Measurements from ENCODE around the gene FBXO38.

GRCh38 chr5:148391422-148391821, 7.7 kb downstream of the FBXO38 start:
- no peak for TF ChIP-seq POLR2A (IDR thresholded peaks at IDR 0.05; ENCODE audit: low read depth, low read length)
- no peak for TF ChIP-seq TAF1 (IDR thresholded peaks at IDR 0.05; ENCODE audit: low read depth, low read length)
- no peak for TF ChIP-seq POLR2AphosphoS5 (IDR thresholded peaks at IDR 0.05; ENCODE audit: low read depth, low read length)
- TF ChIP-seq SPI1 (IDR thresholded peaks at IDR 0.05; ENCODE audit: low read depth, low read length) = no peak
